ENCODE measurements around the gene BTBD6. TPM values are rescaled to one million over a fixed set of nuclear protein-coding genes. Genes with fewer than 3 reads are reported as not detected.

BTBD6 gene
- total RNA-seq, 1 donor from 2014 or later = 51.3 TPM

DNA sequence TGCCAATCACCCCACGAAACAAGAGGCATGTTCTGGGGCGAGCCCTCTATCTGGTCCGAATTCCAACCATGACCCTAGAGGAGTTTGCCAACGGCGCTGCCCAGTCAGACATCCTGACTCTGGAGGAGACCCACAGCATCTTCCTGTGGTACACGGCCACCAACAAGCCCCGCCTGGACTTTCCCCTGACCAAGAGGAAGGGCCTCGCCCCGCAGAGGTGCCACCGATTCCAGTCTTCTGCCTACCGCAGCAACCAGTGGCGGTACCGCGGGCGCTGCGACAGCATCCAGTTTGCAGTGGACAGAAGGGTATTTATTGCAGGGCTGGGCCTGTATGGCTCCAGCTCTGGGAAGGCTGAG lies 1.7 kb downstream of the BTBD6 start:
- Histone ChIP-seq H3K4me1 (peaks cover 8% of the 10 kb centered on the region), H3K27me3 (no peaks in the 10 kb centered on the region), H3K9me3 (no peaks in the 10 kb centered on the region), H3K27ac (no peak overlapping the region), H3K4me3 (no peak overlapping the region), H3K36me3 (peaks cover 21% of the 10 kb centered on the region)
- DNase-seq (no peak), ATAC-seq (no peak)
- TF ChIP-seq, protein P1, sequence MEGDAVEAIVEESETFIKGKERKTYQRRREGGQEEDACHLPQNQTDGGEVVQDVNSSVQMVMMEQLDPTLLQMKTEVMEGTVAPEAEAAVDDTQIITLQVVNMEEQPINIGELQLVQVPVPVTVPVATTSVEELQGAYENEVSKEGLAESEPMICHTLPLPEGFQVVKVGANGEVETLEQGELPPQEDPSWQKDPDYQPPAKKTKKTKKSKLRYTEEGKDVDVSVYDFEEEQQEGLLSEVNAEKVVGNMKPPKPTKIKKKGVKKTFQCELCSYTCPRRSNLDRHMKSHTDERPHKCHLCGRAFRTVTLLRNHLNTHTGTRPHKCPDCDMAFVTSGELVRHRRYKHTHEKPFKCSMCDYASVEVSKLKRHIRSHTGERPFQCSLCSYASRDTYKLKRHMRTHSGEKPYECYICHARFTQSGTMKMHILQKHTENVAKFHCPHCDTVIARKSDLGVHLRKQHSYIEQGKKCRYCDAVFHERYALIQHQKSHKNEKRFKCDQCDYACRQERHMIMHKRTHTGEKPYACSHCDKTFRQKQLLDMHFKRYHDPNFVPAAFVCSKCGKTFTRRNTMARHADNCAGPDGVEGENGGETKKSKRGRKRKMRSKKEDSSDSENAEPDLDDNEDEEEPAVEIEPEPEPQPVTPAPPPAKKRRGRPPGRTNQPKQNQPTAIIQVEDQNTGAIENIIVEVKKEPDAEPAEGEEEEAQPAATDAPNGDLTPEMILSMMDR (IDR thresholded peaks at IDR 0.05) = no peak
- intact Hi-C loops (cut with DNase I) = no loop called here

DNA sequence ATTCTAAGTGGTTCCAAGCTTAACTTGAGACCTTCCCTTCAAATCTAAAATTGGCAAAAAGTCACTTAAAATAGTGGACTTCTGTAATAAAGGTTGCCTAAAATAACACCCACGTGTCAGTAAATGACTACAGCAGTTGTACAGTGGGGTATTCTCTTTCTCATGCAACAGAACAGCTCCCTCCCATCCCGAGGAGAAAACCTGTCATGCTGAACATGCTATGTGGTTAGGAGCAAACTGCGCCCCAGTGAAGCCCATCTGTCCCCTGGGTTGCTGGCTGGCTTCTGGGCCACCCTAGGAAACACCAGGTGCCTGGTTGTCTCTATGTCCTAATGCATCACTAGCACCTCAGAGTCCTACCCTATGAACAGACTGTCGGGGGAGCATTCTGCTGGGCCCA lies 2.7 kb downstream of the BTBD6 start:
- H3K36me3 ChIP-seq = peaks cover 21% of the 10 kb centered on the region
- DNase-seq (no peak), ATAC-seq (no peak)
- peaks cover 8% of the 10 kb centered on the region for H3K4me1 ChIP-seq
- no peak overlapping the region for H3K27ac ChIP-seq
- TF ChIP-seq, protein P1 (IDR thresholded peaks at IDR 0.05) = no peak
- no peaks in the 10 kb centered on the region for H3K27me3 ChIP-seq
- H3K4me3 ChIP-seq = no peak overlapping the region
- intact Hi-C loops (cut with DNase I) = no loop called here
- no peaks in the 10 kb centered on the region for H3K9me3 ChIP-seq

DNA sequence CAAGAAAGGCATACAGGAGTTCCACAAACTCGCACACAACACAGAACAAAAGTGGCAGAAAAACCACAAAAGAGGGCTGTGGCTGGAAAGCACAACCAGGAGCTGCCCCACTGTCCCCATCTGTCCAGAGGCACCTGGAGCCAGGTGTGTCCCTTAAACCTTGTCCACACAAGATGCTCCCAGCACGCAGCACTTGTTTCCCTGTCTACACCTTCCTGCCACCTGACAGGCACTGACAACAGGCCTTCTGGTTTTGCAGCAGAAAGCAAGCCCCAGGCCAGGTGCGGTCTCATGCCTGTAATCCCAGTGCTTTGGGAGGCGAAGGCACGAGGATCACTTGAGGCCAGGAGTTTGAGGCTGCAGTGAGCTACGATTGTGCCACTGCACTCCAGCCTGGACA lies 3.6 kb downstream of the BTBD6 start:
- H3K4me3 ChIP-seq = no peak overlapping the region
- no peaks in the 10 kb centered on the region for H3K9me3 ChIP-seq
- H3K27me3 ChIP-seq = no peaks in the 10 kb centered on the region
- ATAC-seq (no peak), DNase-seq (no peak)
- no peak overlapping the region for H3K27ac ChIP-seq
- TF ChIP-seq, protein P1 (IDR thresholded peaks at IDR 0.05) = no peak
- peaks cover 24% of the 10 kb centered on the region for H3K36me3 ChIP-seq
- H3K4me1 ChIP-seq = peaks cover 8% of the 10 kb centered on the region
- intact Hi-C loops (cut with DNase I) = no loop called here

DNA sequence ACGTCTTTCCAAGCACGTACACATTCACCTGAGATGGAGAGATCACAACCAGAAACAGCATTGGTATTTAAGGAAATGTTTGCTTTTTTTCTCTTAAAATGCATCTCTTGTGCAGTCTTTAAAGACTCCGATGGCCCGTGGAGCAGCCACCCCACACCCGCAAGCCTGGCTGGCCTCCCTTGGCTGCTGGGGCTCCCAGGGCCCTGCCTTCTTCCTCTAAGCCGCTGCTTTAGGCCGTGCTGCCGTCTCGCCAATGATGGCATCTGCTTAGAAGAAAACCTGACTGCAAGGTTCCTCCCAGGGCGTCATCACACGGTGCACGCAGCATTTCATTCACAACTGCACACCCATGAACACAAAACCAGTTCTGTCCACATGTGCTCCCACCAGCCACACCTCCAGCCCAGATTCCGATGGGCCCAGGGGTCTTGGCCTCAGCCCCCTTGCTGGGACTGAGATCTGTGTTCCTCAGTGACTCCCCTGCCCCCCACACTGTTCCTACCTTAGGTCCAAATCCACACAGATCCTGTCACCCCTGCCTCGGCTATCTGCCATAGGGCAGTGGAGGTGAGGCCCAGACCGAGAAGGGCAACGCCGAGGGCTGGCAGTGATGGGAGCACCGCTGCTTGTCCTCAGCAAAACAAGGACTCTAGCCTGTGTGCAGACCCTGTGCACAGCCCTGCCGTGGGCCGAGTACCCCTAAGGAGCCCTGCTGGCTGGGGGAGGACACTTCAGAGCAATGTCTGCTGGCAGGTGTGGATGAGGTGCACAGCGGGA lies 4.4 kb downstream of the BTBD6 start:
- intact Hi-C loops (cut with DNase I) = no loop called here

DNA sequence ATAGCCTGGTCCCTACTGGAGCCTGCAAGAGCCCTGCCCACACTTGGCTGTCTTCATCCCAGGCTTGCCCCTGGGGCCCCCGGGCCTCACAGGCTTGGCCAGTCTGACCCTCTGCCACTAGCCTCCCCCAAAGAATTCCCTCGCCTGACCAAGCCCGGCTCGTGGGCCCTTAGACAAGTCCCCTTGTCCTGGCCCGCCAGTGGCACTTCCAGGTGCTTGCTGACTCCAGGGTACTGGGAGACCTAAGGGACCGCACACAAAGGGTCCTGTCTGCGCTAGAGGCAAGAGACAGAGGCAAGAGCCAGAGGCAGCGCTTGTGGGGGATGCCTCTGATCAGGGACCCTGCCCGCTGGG lies 5.0 kb downstream of the BTBD6 start:
- no peak overlapping the region for H3K27ac ChIP-seq
- DNase-seq = peak; percentile 47
- intact Hi-C loops (cut with DNase I) = no loop called here
- TF ChIP-seq, protein P1 (IDR thresholded peaks at IDR 0.05) = no peak
- H3K4me3 ChIP-seq = no peak overlapping the region
- H3K36me3 ChIP-seq = peaks cover 24% of the 10 kb centered on the region
- H3K9me3 ChIP-seq = no peaks in the 10 kb centered on the region
- H3K27me3 ChIP-seq = no peaks in the 10 kb centered on the region
- H3K4me1 ChIP-seq = no peaks in the 10 kb centered on the region
- ATAC-seq = no peak

More for the DNA sequence above, 4.4 kb downstream of the BTBD6 start:
- H3K4me3 ChIP-seq = no peak overlapping the region
- no peak overlapping the region for H3K27ac ChIP-seq
- H3K4me1 ChIP-seq = peaks cover 4% of the 10 kb centered on the region
- DNase-seq (peak; percentile 55), ATAC-seq (no peak)
- no peaks in the 10 kb centered on the region for H3K27me3 ChIP-seq
- H3K36me3 ChIP-seq = peaks cover 24% of the 10 kb centered on the region
- TF ChIP-seq, protein P1 (IDR thresholded peaks at IDR 0.05) = no peak
- H3K9me3 ChIP-seq = no peaks in the 10 kb centered on the region

All from upper lobe of right lung (tissue), 1 donor.